B cell (primary cell): ENCODE data around the gene QSOX2.

Source experiments
- CTCF ChIP-seq: fragments of 200-600 bp; IDR thresholded peaks from one replicate; pipeline ENCODE4 v1.8.0; 2022; ENCODE audit warnings: antibody characterized with exemption, mild to moderate bottlenecking
- EZH2 ChIP-seq: IDR thresholded peaks from 2 replicates; pipeline ENCODE4 v1.6.1; 2012; ENCODE audit warnings: borderline replicate concordance, low read depth, mild to moderate bottlenecking, moderate library complexity, low read length; ENCODE audit not compliant: insufficient read depth, poor library complexity, severe bottlenecking

DNA sequence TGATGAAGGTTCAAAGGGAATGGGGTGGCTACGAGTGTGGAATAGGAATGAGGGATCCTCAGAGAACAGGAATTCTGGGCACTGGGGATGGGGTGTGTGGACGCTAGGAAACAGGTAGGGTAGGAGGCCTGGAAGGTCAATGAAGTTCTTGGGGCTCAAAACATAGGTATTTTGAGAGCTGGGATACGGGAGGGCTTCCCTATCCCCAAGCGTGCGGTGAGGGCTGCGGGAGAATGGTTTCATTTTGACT is 718 bp downstream of the QSOX2 start:
- TF ChIP-seq CTCF, result no peak
- TF ChIP-seq EZH2, result no peak
